Loucy (cell line): ENCODE results near the gene NDUFAF4.

Experiments used
- H2AFZ ChIP-seq: fragments of 200-600 bp; sonication (generic); 2 replicates; pipeline ENCODE4 v1.6.0; 2016; ENCODE audit warnings: antibody characterized with exemption, mild to moderate bottlenecking, low read length, moderate library complexity
- H3F3A ChIP-seq: fragments of 200-600 bp; 2 replicates; pipeline ENCODE4 v1.6.0; 2016; ENCODE audit warnings: antibody characterized with exemption, low read depth, mild to moderate bottlenecking
- H3K27me3 ChIP-seq: fragments of 200-600 bp; sonication (generic); 2 replicates; pipeline ENCODE4 v1.6.1; 2014; ENCODE audit warnings: low read length, mild to moderate bottlenecking; ENCODE audit not compliant: insufficient read depth, poor library complexity, severe bottlenecking
- H3K36me3 ChIP-seq: fragments of 200-600 bp; sonication (generic); 2 replicates; pipeline ENCODE4 v1.6.1; 2016; ENCODE audit warnings: low read length; ENCODE audit not compliant: insufficient read depth
- H3K4me1 ChIP-seq: fragments of 200-600 bp; sonication (generic); 2 replicates; pipeline ENCODE4 v1.5.1; 2014; ENCODE audit warnings: low read length, mild to moderate bottlenecking; ENCODE audit not compliant: insufficient read depth, poor library complexity, severe bottlenecking
- H3K4me2 ChIP-seq: fragments of 200-600 bp; sonication (generic); 2 replicates; pipeline ENCODE4 v1.6.0; 2014; ENCODE audit warnings: antibody characterized with exemption, low read length, low read depth, mild to moderate bottlenecking; ENCODE audit not compliant: poor library complexity, severe bottlenecking
- H3K4me3 ChIP-seq: fragments of 200-600 bp; sonication (generic); 2 replicates; pipeline ENCODE4 v1.5.1; 2014; ENCODE audit warnings: low read length, mild to moderate bottlenecking, mixed read lengths; ENCODE audit not compliant: poor library complexity, severe bottlenecking
- H3K79me2 ChIP-seq: fragments of 200-600 bp; sonication (generic); 2 replicates; pipeline ENCODE4 v1.6.1; 2014; ENCODE audit warnings: low read length; ENCODE audit not compliant: insufficient read depth
- H3K9ac ChIP-seq: fragments of 200-600 bp; sonication (generic); 2 replicates; pipeline ENCODE4 v1.6.0; 2014; ENCODE audit warnings: mild to moderate bottlenecking, low read depth, low read length, moderate library complexity; ENCODE audit not compliant: poor library complexity, severe bottlenecking
- H3K9me2 ChIP-seq: fragments of 200-600 bp; sonication (generic); replicated peaks from 2 replicates; pipeline ENCODE4 v1.6.1; 2016; ENCODE audit warnings: low read depth, low read length, mixed read lengths
- H3K9me3 ChIP-seq: fragments of 200-600 bp; sonication (generic); 2 replicates; pipeline ENCODE4 v1.6.1; 2014; ENCODE audit warnings: mild to moderate bottlenecking, antibody characterized with exemption, low read length, low read depth; ENCODE audit not compliant: insufficient read depth
- H4K20me1 ChIP-seq: fragments of 200-600 bp; sonication (generic); 2 replicates; pipeline ENCODE4 v1.6.0; 2014; ENCODE audit warnings: antibody characterized with exemption, low read length, mild to moderate bottlenecking; ENCODE audit not compliant: insufficient read depth, poor library complexity, severe bottlenecking
- CTCF ChIP-seq: fragments of 200-600 bp; sonication (generic); conservative IDR thresholded peaks from 2 replicates; pipeline ENCODE4 v1.5.1; 2014; ENCODE audit warnings: mild to moderate bottlenecking, antibody characterized with exemption, low read length
- EZH2phosphoT487 ChIP-seq: fragments of 200-600 bp; IDR thresholded peaks from 2 replicates; pipeline ENCODE4 v1.6.1; 2018; ENCODE audit warnings: antibody characterized with exemption, mild to moderate bottlenecking, moderate library complexity, borderline replicate concordance

NDUFAF4 gene

GRCh38 chr6:96923871-96924493 lies 26.3 kb upstream of the NDUFAF4 start:
- Histone ChIP-seq H3K9me2 (no peaks in the 10 kb centered on the region), H3K9ac (peak overlapping the region; percentile 66), H3K36me3 (no peaks in the 10 kb centered on the region), H3K4me1 (peaks cover 13% of the 10 kb centered on the region), H3K4me3 (peak overlapping the region; percentile 84), H4K20me1 (no peaks in the 10 kb centered on the region), H3K9me3 (no peaks in the 10 kb centered on the region), H3K27me3 (peaks cover 24% of the 10 kb centered on the region), H2AFZ (peak overlapping the region; percentile 97), H3K79me2 (no peaks in the 10 kb centered on the region), H3K4me2 (peak overlapping the region; percentile 82), H3F3A (no peaks in the 10 kb centered on the region)
- TF ChIP-seq EZH2phosphoT487 (no peak), CTCF (no peak)

- H3K27me3 ChIP-seq = peaks cover 23% of the 10 kb centered on the region
- peak overlapping the region; percentile 84 for H3K4me3 ChIP-seq
- no peaks in the 10 kb centered on the region for H3K79me2 ChIP-seq
- peaks cover 13% of the 10 kb centered on the region for H3K4me1 ChIP-seq
- no peaks in the 10 kb centered on the region for H3K9me2 ChIP-seq
- no peaks in the 10 kb centered on the region for H4K20me1 ChIP-seq
- TF ChIP-seq EZH2phosphoT487 = no peak
- no peak for TF ChIP-seq CTCF
- H3K9ac ChIP-seq = peak overlapping the region; percentile 66
- no peaks in the 10 kb centered on the region for H3K9me3 ChIP-seq
- H3K4me2 ChIP-seq = peak overlapping the region; percentile 82
- no peaks in the 10 kb centered on the region for H3K36me3 ChIP-seq
- H3F3A ChIP-seq = no peaks in the 10 kb centered on the region
- H2AFZ ChIP-seq = peak overlapping the region; percentile 97
These were observed 25.7 kb upstream of the NDUFAF4 start for GRCh38 chr6:96923400-96923799.

GRCh38 chr6:96917098-96917497 lies 19.4 kb upstream of the NDUFAF4 start:
- Histone ChIP-seq H3F3A (no peaks in the 10 kb centered on the region), H3K4me1 (peaks cover 5% of the 10 kb centered on the region), H3K27me3 (peaks cover 7% of the 10 kb centered on the region), H3K9me2 (no peaks in the 10 kb centered on the region), H3K9me3 (no peaks in the 10 kb centered on the region), H3K4me3 (no peak overlapping the region), H3K4me2 (no peak overlapping the region), H2AFZ (no peak overlapping the region), H3K79me2 (no peaks in the 10 kb centered on the region), H3K9ac (no peak overlapping the region), H3K36me3 (no peaks in the 10 kb centered on the region), H4K20me1 (no peaks in the 10 kb centered on the region)
- no peak for TF ChIP-seq CTCF
- no peak for TF ChIP-seq EZH2phosphoT487
